ENCODE data around the gene KCTD16.
A peak's percentile ranks its signal among the peaks of the same experiment; 100 is the strongest.

The KCTD16 gene

DNA sequence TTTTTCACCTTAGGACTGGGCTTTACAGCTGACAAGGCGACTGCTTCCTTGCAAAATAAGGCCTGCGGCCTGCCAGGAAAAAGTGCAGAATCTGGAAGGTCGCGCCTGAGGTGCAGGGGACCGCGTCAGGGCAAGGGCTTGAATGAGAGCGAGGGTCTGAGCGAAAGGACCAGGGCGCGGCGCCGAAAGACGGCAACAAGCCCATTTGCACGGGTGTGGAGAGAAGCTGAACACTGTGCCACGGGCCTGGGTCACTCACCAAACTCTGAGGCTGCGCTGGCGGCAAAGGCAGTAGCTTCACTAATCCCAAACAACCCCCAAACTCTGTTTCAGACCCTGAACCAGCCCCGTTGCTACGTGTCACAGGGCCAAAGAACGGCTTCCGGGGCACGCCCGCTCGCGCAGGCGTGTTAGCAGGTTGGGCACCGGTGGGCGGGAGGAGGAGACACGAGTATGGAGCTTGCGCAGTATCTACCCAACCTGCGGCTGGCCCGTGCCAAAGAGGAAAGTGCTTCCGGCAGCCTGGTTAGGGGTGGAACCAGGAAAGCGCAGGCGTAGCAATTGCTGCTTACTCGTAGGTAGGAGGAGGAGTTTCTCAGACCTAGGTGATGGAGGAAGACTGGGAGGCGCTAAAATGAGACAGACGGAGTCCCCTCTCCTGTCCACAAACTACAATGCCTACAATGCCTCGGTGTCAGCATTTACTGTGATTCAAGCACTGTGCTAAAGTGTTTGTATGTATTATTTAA lies at the start of gene KCTD16, which contains the start of gene YIPF5:
Gene KCTD16, plus strand, starts transcription at position 598 of the 749 bp plus-strand sequence.
Gene YIPF5, minus strand, starts transcription at position 384 of the 749 bp plus-strand sequence. CDS start 704 bp downstream, outside the sequence.
- DNase-seq, result peak; percentile 93 to 94

DNA sequence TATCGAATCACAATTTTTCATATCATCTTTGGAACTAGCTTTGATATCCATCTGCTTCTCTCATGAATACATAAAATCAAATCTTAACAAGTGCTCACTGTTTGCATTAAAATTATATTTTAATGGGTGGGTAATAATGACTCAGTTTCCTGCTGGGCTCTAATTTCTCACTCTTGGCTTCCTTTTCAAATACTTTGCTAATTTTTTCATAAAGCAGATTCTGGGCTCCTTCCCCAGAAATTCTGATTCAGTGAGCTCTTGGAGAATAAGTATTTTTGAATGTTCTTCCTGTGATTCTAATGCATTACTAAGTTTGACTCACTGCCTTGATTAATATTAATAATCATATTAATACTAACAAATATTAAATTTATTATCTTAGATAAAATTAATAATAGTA lies 49.1 kb upstream of the KCTD16 start:
- DNase-seq, result no peak

DNA sequence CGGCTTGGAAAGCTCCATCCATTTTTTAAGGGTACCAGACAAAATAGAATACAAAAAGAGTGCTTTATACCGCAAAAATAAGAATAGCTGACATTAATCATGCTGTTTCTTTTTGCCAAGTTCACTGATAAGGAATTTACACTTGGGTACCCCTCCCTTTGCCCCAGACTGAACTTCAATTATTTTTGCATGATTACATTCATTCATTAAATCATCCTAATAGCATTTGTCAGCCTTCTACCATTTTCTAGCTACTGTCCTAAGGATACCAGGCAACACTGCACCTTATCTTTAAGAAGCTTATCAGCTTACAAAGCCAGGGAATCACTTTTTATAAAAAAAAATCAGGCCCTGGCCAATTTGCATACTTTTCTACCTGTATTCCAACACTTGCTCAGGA lies 48.6 kb upstream of the KCTD16 start:
- DNase-seq, result no peak

DNA sequence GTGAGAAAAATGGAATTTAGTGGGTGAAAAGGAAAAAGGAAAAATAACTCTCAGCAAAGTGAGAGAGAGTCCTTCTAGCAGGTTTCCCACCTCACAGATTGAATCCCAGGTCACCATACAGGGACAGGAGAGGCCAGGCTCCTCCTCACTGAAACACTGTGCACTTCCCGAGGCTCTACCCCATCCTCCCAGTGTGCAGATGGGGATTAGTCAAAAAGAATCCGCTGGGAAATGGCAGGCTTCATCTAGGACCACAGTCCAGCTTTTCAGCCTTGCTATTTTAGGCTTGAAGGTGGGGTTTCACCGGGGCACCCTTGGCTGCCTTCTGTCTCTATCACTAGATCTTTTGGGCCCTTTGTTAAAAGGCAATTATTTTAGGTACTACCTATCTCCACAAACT lies 48.0 kb upstream of the KCTD16 start:
- no peak for DNase-seq

DNA sequence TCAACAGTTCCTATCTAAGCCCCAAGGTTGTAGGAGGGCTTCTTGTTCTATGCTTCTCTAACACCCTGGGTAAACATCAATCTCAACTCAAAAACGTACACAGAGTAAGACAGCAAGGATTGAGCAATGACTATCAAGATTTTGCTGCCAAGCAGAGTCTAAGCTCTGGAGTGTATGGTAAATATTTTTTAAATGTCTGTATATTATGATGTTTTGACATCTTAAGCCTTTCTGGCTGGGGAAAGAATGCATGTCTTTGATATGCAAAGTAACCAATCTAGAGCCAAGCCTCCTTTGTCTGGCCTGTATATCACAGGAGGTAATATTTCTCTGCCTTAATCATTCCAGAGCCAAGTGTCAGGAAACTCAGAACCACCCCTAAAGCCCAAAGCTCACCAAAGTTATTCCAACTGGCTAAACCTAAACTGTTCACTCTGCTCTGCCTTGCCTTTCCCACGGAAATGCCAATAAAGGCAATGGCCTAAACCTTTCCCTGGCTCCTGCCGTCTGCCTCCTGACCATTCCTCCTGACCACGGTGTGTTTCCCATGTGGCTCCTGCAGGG lies 45.4 kb upstream of the KCTD16 start:
- no peak for DNase-seq

DNA sequence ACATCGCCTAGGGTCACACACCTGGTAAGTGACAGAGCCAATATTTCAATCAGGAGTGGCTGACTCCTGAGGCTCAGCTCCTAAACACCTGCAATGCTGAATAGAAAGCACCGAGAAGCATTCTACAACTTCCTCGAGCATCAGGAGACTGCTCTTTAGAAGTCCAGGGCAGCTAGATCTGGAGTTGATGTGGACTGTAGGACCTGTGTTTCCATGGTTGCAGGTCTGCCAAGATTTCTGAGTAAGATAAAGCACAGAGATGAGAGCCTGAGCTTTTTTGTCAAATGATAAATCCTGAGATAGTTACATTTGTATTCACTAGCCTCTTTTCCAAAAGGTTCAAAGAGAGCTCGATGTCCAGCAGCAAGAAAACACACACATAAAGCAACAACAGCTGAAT lies 44.0 kb upstream of the KCTD16 start:
- no peak for DNase-seq

DNA sequence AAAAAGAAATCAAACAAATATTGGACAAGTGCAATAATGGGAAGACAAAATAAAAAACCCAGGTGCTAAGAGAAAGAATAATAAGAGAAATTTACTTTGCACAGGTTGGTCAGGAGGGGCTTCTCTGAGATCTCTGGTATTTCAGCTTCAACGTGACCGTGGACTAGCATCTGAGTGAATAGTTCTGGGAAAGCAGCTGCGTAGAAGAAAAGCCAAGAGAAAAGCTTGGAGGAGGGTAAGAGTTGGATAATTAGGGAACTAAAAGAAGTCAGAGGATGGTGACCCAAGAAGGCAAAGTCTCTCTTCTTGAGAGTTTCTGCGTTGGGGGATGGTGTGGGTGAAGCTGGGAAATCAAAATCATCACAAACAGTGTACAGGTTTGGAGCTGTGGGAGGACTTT lies 41.8 kb upstream of the KCTD16 start:
- no peak for DNase-seq

DNA sequence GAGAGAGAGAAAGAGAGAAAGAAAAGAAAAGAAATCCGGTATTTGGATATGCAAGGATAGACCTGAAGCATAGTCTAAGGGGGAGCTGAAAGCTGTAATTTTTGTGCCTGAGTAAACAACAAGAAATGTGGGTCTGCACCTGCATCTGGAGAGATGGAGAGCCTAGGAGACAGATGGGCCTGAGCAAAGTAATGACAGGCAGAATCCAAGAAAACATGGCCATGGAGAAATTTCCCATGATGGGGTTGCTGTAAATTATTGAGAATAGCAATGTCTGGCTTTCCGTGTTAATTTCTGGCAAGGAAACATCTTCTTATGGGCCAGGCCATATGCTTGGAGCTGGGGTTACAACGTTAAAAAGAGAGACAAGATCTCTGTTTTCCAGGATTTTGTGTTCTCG lies 40.4 kb upstream of the KCTD16 start:
- DNase-seq, result no peak

DNA sequence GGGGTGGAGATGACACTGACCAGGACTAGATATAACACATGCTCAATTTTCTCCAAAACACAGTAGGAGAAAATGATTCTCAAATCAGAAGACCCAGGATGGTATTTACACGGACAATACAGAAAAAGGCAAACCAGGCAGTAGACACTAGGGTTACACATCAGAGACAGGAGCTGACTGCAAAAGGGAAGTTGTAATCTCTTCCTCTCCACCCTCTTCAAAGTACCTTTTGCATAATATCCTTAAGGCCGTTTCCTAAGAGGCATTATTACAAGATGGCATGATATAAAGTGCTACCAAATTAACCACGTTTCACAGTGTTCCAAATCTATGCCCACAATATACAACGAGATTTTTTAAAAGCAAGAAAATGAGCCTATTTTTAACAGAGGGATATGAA lies 39.4 kb upstream of the KCTD16 start:
- DNase-seq, result peak; percentile 76 to 82

DNA sequence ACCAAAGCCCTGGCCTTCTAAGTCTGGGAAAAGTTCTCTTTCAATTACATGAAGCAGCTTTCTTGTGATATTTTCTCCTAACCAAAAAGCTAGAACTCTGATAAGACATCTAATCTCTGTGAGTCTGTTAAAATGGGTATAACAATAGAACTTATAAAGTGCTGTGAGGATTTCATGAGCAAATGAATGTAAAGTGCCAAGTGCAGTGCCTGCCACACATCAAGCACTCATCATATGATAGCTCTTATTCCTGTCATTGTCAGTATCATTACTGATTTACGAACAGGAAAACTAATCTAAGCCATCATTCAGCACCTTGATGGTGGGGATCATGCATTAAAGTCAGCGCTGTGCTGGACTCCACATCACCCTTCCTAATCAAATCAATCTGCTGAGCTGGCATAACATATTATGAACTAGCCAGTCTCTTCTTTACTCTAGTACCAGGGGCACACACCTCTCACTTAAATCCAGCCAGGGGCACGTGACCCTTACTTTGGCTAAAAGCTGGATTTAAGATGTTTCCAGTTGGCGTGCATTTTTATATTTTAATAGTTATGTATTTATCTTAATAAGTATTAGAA lies 37.5 kb upstream of the KCTD16 start:
- no peak for DNase-seq

DNA sequence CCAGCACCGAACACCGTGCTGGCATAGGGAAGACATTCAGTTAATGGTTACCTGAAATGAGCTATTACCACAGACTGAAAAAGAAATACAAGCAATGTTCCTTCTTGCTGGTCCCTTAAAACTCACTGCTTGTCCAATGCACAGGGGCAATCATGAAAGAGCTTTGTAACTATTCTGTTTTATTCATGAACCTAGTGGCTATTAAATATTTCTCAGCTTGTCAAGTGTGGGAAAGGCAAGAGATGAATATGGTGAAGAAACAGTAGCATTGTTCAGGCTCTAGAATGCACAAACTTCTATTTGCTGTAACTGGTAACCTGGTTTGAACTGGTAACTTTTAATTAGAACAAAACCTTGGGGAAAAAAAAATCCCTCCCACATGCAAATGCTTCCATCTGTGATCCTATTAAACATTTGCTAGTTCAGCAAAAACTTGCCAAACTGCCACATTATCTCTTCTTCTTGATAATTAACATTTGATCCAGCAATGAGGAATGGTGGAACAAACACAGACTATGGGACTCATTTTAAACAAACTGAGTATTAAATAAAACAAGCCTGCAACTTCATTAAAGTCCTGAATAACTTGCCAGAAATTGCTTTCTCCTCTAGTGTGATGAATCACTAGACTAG lies 36.4 kb upstream of the KCTD16 start:
- no peak for DNase-seq

DNA sequence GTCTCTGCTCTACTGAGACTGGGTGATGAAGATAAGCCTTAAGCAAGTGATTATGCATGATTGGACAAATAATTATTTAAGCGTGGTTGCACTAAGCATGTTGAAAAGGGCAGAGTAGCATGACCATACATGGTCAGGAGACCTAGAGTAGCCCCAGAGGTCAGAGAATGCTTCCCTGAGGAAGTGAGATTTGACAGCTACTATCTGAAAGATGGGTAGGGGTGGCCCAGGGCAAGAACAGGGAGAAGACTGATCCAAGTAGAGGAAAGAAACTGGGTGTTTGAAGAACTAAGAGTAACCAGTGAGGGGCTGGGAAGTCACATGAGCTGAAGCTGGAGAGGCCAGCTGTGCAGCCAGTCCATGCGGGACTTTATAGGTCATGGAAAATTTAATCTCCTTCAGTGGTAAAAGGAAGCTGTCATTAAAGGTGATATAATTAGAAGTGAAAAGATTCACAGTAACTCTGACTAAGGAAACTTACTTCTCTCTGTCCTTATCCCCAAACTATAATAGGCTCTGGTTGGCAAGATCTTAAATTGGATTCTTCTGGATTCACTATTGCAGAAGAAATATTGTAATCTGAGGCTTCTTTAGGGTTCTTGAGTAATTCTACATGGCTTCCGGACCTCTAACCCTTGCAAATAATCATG lies 35.4 kb upstream of the KCTD16 start:
- DNase-seq, result no peak

DNA sequence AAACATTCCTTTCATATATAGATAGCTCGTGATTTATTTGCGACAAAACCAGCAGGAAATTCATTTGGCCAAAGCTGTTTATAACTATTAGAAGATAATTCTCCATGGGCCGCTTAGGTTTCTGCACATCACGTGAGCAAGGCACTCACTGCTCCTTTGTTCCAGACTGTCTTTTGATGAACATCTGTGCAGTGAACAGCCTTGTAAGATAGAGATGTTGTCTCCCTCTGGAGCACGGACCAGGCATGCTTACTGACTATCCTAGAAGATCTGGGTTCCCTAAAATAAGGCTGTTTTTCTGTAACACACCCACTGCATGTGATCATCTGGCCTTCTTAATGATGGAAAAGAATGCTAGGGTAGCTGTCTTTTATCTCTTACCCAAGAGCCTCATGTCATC lies 31.1 kb upstream of the KCTD16 start:
- no peak for DNase-seq

DNA sequence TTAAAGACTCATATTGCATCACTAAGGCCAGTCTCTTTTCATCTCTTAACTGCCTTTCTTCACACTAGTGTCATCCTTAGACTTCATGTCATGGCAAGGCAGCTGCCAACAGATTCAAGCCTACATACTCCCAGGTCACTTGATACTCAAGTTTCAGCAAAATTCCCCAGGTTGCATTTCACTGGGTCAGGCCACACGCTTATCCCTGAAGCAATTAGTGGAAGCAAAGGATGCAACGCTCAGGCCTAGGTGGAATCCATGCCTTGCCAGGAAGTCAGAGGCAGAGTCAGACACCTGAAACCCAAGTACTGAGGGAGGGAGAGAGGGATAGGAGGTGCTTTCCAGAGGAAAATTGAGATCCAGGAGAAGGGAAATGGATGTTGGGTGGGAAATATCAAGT lies 29.1 kb upstream of the KCTD16 start:
- no peak for DNase-seq

DNA sequence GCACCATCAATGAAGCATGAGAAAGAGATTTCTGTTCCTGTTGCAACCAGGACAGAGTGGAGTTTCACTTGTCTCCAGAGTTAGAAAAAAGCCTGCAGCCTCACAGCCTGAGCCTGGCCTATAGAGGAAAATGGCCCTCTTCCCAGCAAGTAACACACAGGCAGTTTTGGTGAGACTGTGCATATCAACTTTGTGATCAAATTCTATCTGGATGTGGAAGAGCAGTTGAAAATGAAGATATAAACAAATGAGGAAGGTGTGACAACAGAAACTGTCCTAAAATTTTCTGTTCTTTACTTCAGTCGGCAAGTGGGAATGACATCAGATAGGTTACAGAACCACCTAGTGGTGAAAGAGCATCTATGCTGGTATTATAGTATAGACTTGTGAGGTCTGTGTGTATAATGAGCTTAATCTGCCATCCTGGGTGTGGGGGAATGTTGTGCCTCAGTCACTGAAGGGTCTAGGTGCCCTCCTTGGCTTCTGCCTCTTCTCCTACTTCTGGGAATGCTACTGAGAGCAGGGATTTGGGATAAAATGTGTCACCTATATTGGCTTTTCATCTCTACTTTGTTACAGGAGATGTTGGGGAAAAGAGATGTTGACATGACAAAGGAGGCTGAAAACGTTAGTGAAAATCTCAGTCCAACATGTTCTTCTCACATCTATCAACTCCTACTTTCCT lies 28.4 kb upstream of the KCTD16 start:
- peak; percentile 56 to 59 for DNase-seq

DNA sequence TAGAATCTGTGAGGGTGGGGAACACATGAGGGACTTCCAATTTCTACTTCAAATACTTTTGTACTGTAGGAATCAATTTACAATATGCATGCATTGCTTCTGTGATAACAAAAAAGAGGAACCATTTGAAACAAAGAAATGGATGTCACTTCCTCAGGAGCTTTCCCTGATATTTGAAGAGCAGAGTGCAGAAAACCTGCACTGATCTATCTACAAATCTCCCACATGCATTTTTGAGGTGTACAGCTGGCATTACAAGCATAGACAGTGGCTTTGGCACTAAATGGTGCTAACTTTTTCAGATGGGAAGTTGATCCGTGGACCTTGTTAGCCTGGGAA lies 27.9 kb upstream of the KCTD16 start:
- DNase-seq, result peak in 1 of 2 experiments; percentile 11

DNA sequence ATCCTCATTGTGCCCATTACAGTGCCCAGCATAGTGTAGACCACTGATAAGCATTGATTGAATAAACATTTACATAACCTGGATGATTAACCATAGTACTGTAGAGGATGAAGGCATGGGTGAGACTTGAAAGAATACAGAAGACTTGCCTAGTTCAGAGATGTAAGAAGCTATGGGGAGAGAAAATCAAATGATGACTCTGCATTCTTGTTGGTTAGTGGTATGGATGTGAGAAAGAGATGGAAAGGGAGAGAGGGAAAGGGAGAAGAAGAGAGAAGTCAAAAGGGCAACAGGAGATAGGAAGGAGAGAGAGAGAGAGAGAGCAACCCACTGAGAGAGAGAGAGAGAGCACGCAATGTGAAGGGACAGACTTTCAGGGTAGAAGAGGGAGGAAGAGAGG lies 27.0 kb upstream of the KCTD16 start:
- DNase-seq, result no peak

DNA sequence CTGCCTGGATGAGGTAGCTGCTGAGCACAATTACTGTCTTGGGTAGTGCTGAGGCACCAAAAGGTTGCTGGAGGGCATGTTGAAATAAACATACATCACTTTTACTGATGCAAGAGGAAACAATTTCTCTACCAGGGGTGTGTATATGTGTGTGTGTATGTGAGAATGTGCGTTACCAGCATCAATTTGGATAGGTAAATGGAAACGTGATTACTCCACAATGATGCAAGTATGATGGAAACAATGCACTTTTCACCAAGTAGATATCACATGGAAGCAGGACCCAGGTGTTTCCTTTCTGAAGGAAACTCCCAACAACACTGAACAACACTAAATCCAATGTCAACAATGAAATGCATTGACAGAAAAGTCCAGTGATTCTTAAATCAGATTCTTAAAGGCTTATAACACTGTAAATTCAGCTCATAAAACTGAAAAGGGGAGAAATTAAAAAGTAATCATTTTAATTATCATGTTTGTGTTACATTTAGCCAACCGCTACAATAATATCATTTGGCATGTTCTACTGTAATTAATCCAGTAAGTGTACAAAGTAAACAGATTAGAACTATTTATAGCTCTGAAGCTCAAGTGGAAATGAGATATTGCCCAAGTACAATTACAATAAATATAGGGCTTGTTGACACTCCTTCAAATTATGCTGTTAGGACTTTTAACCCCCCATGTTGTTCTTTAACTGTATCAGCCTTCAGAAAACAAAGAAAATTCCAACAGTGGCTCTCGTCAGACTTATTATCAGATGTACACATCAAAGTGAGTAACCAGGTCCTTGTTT lies 25.5 kb upstream of the KCTD16 start:
- no peak for DNase-seq

DNA sequence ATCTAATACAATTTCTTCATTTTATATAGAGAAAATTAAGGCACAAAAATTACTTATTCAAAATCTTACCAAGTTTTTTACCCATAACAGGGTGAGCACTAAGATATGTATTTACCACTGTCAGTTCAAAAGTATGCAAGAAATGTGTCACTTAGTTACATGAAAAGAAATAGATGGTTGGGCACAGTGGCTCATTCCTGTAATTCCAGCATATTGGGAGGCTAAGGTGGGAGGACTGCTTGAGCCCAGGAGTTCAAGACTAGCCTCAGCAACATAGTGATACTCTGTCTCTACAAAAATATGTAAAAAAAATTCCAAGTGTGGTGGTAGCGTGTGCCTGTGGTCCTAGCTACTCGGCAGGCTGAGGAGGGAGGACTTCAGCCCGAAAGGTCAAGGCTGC lies 19.6 kb upstream of the KCTD16 start:
- DNase-seq, result no peak

DNA sequence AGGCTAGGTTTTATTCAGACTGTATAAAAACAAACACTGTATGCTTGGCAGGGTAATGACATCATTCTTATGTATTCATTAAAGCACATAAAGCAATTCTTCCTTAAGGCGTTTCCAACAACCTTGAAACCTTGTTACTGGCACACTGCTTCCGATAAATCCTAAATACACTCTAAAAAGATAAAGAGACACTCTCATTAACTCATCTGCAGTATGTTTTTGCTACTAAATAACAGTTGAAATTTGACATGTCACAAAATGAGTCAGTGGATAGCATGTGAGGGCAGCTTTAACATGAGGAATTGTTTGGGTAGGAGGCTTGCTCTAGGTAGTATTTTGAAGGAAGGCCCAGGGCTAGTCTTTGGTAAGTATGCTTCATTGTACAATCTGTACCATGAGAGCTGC lies 13.9 kb upstream of the KCTD16 start:
- no peak for DNase-seq

DNA sequence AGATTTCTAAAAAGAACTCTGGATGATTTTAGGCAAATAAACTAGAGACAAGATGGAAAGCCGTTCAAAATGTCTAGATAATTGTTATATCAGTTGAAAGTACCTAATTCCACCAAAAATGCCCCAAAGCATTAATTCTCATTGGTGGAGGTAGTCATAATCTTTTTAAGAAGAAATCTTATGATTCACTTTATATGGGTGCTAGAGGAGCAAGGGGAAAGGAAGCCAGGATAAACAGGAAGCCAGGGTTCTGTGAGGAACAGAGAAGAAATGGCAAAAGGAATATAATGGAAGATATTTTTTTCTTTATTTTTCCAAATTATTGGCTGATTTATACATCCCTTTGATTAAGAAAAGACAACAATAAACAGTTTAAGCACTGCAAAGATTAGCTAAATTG lies 8.0 kb upstream of the KCTD16 start:
- DNase-seq, result no peak

DNA sequence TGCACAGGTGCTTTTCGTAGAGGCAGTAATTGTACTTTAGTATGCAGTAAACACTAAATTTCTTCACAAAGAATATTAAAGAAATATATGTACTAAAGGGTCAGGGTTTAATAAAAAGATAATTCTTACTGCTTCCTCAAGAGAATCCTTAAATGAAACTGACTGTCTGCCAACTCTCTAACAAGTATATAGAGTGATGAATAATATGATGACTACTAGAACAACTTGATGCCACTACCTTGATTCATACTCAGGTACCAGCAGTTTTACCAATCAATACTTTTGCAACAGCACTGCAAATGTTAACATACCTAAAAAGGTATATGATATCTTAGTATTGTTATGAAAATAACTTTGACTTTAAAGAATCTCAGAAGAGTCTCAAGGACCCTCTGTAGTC lies 4.0 kb upstream of the KCTD16 start:
- DNase-seq, result no peak
